Mucosa of descending colon (tissue), 3 donors: ENCODE results near the gene MYOM1. TPM values are rescaled to one million over a fixed set of nuclear protein-coding genes. Genes with fewer than 3 reads are reported as not detected.

Experiments used
- ATAC-seq: fragments of 200-7000 bp; cut with Tn5 transposase; one replicate; pipeline ENCODE4 v1.9.1; 2020; ENCODE audit warnings: mild to moderate bottlenecking, moderate library complexity
- DNase-seq, 3 donors: peaks; one replicate each; pipeline ENCODE4 v3.0.0-alpha.2; 2020
- H3K36me3 ChIP-seq: fragments of 200-600 bp; one replicate; pipeline ENCODE4 v1.8.0; 2021; ENCODE audit warnings: low read depth, mild to moderate bottlenecking
- H3K4me1 ChIP-seq: fragments of 200-600 bp; one replicate; pipeline ENCODE4 v1.8.0; 2021; ENCODE audit warnings: low read depth, mild to moderate bottlenecking
- H3K4me3 ChIP-seq: fragments of 200-600 bp; one replicate; pipeline ENCODE4 v1.8.0; 2021; ENCODE audit warnings: mild to moderate bottlenecking
- H3K9me3 ChIP-seq: fragments of 200-600 bp; one replicate; pipeline ENCODE4 v1.8.0; 2021; ENCODE audit warnings: mild to moderate bottlenecking
- intact Hi-C, 2 donors: fragments of 100-400 bp; cut with DNase I in 1 of 2; cut with micrococcal nuclease in 1 of 2; formaldehyde crosslinking; loops; one replicate each; pipeline versions ENCODE4 v1.11.0 to v1.11.1; 2022; cut with DNase I, micrococcal nuclease
- total RNA-seq, 3 donors: library from RNA; stranded (reverse); fragmentation: NEBNext Ultra II Directional in 2 of 3; extraction: Animal tissue kit (Norgen Biotek cat#: 25700) in 2 of 3; gene quantifications; one replicate each; pipeline versions ENCODE4 v1.2.1 to v1.2.4, GENCODE V29; 2021 to 2023
- TF ChIP-seq, protein P1 (sequence below): fragments of 200-600 bp; IDR thresholded peaks from one replicate; pipeline ENCODE4 v1.8.0; 2022; ENCODE audit warnings: antibody characterized with exemption, mild to moderate bottlenecking
- donor health status: DM: no; HTN: no; CAD: no; lungs with moderate emphysema.
- donor health status: DM: no; HTN: no; CAD: no.
- donor health status: DM: no; HTN: yes; CAD: no.

MYOM1 gene
- total RNA-seq, 3 donors from 2014 or later = 5.5 to 22.2 (median 16.3) TPM

- Histone ChIP-seq H3K9me3 (no peaks in the 10 kb centered on the region), H3K4me1 (peaks cover 22% of the 10 kb centered on the region), H3K36me3 (no peaks in the 10 kb centered on the region), H3K4me3 (peak within 1 kb of the TSS; percentile 99)
- intact Hi-C loops = loop anchor here (5.0 to 10.0 kb wide), 3 partner anchors 93 to 315 kb away; no protein-coding TSS in a partner anchor
- TF ChIP-seq, protein P1, sequence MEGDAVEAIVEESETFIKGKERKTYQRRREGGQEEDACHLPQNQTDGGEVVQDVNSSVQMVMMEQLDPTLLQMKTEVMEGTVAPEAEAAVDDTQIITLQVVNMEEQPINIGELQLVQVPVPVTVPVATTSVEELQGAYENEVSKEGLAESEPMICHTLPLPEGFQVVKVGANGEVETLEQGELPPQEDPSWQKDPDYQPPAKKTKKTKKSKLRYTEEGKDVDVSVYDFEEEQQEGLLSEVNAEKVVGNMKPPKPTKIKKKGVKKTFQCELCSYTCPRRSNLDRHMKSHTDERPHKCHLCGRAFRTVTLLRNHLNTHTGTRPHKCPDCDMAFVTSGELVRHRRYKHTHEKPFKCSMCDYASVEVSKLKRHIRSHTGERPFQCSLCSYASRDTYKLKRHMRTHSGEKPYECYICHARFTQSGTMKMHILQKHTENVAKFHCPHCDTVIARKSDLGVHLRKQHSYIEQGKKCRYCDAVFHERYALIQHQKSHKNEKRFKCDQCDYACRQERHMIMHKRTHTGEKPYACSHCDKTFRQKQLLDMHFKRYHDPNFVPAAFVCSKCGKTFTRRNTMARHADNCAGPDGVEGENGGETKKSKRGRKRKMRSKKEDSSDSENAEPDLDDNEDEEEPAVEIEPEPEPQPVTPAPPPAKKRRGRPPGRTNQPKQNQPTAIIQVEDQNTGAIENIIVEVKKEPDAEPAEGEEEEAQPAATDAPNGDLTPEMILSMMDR = no peak
- DNase-seq (peak; percentile 98 to 99 (median 99)), ATAC-seq (peak; percentile 90)
Observed at GRCh38 chr18:3247240-3248061, 27.7 kb upstream of the MYOM1 start, which contains the start of gene MYL12A. Gene MYL12A (plus strand): TSS chr18:3247801. CDS start chr18:3253248, 5,447 bp downstream.

GRCh38 chr18:3246635-3247239, 27.0 kb upstream of the MYOM1 start:
- ATAC-seq (no peak), DNase-seq (peak in 2 of 3 donors; percentile 56 to 60)
- intact Hi-C loops = loop anchor here (5.0 to 10.0 kb wide), 3 partner anchors 92 to 314 kb away; no protein-coding TSS in a partner anchor
- H3K4me3 ChIP-seq = peak overlapping the region; percentile 99
- TF ChIP-seq, protein P1 = no peak
- H3K9me3 ChIP-seq = no peaks in the 10 kb centered on the region
- no peaks in the 10 kb centered on the region for H3K36me3 ChIP-seq
- H3K4me1 ChIP-seq = peaks cover 18% of the 10 kb centered on the region

DNA sequence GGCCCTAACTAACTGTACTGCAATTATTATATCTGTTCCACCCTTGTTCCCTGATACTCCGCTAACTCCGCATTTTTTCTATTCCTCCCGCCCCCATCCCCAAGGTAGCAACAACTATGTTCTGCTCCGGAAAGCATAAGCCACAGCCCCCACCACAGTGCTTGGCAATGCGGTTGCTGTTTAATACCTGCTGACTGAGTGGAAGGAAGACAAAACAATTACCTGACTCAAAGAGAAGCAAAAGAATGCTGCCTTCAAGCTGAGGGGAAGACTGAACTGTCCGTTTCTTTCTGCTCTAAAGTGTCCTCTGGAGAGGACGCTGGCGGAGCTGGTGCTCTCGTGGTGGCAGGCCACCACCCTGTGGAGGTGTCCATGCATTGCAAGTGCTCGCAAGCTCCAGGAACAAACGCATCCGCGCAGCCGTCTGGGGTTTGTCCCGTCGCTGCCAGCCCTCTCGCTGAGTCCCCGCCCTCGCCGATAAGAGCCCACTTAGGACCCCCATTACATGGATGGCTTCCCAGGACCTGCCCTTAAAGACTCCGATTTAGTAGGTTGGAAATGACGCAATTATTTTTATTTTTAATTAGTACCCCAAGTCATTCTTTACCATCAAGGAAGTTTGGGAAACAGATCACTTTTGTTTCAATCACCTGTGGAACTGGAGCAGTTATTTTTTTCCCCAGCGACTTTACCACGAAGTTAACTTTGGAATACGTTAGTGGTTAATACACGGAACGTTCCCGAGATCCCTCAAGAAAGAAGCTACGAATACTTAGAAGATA, 26.3 kb upstream of the MYOM1 start:
- TF ChIP-seq, protein P1 = peak; percentile 93
- H3K4me1 ChIP-seq = peaks cover 18% of the 10 kb centered on the region
- intact Hi-C loops = loop anchor here (5.0 to 10.0 kb wide), 3 partner anchors 91 to 314 kb away; no protein-coding TSS in a partner anchor
- no peaks in the 10 kb centered on the region for H3K36me3 ChIP-seq
- H3K4me3 ChIP-seq = no peak overlapping the region
- peak; percentile 90 to 95 (median 92) for DNase-seq
- H3K9me3 ChIP-seq = peaks cover 6% of the 10 kb centered on the region
- peak; percentile 77 for ATAC-seq

- no peak overlapping the region for H3K4me3 ChIP-seq
- H3K9me3 ChIP-seq = peaks cover 8% of the 10 kb centered on the region
Observed at GRCh38 chr18:3245185-3245564, 25.4 kb upstream of the MYOM1 start.

More at GRCh38 chr18:3245185-3245564, 25.4 kb upstream of the MYOM1 start:
- H3K36me3 ChIP-seq = no peaks in the 10 kb centered on the region
- intact Hi-C loops = loop anchor here (5.0 to 10.0 kb wide), 3 partner anchors 90 to 313 kb away; no protein-coding TSS in a partner anchor
- ATAC-seq (no peak), DNase-seq (no peak)
- TF ChIP-seq, protein P1 = no peak
- H3K4me1 ChIP-seq = peaks cover 10% of the 10 kb centered on the region
